ENCODE results near the gene ADAMTS7.
A peak's percentile ranks its signal among the peaks of the same experiment; 100 is the strongest.
"Not testable (repeated sequence)": the region's sequence is repeated elsewhere in the genome, so short reads cannot be mapped to it uniquely, and the experiment has no call there.

ADAMTS7 gene

DNA sequence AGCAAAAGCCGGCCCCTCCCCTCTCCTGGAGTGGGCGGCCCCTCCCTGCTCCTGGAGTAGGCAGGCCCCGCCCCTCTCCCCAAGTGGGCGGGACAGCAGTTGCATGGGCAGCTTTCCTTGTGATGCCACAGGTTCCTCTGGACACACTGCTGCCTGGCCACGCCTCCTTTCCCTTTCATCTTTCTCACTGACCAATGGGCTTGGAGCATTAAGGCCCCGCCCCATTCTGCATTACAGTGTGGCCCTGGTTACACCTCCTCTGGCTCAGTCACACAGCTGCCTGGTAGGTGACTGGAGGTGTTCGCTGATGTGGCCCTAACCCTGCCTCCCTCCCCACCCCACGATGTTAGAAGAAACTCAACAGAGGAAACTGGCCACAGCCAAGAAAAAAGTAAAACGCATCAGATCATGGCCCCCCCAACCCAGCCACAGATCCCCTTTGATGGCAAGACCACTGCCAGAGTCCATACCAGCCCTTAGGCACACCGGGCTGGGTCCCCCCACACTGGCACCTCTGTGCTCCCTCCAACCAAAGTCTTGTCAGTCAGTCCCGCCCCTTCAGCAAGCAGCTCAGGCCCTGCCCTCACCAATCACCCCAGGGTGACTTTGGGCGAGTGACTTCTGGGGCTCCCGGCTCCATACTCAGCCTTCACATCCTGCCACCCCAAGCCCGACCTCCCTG is 84.3 kb downstream of the ADAMTS7 start:
- no peak for DNase-seq (ENCODE audit: low read depth in 2 of 2)

DNA sequence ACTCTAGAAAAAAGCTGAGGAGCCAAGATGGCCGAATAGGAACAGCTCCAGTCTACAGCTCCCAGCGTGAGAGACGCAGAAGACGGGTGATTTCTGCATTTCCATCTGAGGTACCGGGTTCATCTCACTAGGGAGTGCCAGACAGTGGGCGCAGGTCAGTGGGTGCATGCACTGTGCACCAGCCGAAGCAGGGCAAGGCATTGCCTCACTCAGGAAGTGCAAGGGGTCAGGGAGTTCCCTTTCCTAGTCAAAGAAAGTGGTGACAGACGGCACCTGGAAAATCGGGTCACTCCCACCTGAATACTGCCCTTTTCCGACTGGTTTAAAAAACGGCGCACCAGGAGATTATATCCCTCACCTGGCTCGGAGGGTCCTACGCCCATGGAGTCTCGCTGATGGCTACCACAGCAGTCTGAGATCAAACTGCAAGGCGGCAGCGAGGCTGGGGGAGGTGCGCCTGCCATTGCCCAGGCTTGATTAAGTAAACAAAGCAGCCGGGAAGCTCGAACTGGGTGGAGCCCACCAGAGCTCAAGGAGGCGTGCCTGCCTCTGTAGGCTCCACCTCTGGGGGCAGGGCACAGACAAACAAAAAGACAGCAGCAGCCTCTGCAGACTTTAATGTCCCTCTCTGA is 91.3 kb downstream of the ADAMTS7 start:
- not testable (repeated sequence) for DNase-seq (ENCODE audit: low read depth in 2 of 2)

DNA sequence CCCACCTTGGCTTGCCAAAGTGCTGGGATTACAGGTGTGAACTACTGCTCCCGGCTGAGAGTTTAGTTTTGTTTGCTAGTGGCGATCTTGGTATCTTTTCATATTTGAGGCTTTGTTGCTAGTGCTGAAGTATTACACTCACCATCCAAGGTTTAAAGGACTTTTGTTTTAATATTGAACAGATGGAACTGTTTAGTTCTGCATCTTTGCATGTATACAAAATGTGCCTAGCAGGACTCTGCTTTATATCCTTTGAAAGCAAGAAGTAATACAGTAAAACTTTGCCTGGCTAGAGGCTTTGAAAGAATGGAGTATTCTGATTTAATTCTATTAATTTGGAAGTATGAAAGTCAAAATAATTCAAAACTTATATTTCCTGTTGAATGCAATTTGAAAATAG is 92.4 kb downstream of the ADAMTS7 start:
- DNase-seq (ENCODE audit: low read depth in 2 of 2): no peak

DNA sequence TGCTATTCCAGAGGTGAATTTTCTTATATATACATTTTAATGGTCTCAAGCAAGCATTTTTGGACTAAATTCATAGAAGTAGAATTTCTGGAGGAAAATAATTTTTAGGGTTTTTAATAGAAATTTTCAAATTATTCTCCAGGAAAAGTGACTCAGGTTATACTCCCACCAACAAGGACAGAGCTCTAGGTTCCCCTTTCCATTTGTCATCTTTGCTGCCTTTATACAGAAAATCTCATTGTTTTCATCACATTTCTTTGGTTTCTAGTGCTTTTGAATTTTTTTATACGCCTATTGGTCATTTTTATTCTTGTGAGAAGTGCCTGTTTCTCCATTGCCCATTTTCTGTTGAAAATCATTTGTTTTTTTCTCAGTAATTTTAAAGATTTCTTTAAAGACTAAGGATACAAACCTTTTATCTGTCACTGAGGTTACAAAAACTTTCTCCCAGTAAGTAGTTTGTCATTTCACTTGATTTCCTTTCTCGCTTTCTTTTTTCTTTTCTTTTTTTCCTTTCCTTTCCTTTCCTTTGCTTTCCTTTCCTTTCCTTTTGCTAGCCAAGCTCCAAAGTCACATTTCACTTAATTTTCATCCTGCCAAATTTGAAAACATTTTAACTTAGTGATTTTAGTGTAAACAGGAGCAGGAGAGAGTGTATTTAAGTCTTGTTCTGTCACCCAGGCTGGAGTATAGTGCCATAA is 93.2 kb downstream of the ADAMTS7 start:
- DNase-seq (ENCODE audit: low read depth in 2 of 2): no peak

DNA sequence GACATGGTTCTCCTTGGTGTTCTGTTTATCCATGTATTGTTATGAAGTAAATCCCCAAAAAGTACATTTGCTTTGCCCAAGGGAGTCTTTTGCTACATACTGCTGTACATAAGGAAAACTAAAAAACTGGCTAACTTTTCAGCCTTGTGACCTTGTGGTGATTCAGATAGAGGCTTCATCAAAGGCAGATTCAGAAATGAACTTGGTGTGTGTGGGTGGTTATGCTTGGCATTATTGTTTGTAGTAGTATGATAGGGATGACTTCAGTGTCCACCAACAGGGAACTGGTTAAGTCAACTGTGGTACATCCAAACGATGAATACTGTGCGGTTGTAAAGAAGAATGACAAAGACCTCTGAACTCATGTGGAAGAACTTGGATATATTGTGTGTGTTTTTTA is 94.6 kb downstream of the ADAMTS7 start:
- DNase-seq (ENCODE audit: low read depth in 2 of 2): no peak

DNA sequence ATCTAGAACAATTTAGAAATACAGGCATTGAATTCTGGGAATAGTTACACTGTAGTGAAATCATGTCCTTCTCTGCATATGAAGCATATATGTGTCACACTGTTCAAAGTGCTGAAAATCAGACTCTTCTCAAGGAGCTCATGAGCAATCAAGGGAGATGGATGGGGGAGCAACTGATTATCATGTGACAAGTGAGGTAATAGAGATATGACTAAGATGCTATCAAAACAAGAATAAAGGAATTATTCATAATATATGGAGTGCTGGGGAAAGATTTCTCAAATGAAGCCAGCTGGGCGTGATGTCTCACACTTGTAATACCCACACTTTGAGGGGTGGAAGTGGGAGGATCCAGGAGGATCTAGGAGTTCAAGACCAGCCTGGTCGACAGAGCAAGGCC is 95.3 kb downstream of the ADAMTS7 start:
- DNase-seq (ENCODE audit: low read depth in 2 of 2): no peak

DNA sequence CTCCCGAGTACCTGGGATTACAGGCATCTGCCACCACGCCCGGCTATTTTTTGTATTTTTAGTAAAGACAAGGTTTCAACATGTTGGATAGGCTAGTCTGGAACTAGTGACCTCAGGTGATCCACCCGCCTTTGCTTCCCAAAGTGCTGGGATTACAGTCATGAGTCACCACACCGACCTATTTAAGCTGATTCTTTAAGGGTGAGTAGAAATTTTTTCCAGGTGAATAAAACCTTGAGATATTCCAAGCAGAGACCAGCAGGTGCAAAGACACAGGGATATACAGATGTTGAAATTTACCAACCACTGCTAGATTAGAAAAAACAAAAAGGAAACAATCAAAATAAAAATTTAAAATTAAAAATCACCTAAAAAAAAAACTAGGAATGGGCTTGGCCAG is 95.8 kb downstream of the ADAMTS7 start:
- no peak for DNase-seq (ENCODE audit: low read depth in 2 of 2)

DNA sequence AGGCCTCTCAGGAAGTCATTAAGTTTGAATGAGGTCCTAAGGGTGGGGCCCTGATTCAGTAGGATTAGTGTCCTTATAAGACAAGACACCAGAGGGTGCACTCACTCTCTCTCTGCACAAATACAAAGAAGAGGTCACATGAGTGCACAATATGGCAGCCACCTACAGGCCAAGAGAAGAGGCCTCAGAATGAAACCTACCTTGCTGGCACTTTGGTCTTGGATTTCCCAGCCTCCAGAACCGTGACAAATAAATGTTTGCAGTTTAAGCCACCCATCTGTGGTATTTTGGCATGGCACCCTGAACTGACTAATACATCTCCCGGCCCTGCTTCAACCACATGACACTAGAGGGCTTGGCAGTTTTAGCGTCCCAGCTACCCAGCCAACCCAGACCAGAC is 96.4 kb downstream of the ADAMTS7 start:
- DNase-seq (ENCODE audit: low read depth in 2 of 2): no peak

DNA sequence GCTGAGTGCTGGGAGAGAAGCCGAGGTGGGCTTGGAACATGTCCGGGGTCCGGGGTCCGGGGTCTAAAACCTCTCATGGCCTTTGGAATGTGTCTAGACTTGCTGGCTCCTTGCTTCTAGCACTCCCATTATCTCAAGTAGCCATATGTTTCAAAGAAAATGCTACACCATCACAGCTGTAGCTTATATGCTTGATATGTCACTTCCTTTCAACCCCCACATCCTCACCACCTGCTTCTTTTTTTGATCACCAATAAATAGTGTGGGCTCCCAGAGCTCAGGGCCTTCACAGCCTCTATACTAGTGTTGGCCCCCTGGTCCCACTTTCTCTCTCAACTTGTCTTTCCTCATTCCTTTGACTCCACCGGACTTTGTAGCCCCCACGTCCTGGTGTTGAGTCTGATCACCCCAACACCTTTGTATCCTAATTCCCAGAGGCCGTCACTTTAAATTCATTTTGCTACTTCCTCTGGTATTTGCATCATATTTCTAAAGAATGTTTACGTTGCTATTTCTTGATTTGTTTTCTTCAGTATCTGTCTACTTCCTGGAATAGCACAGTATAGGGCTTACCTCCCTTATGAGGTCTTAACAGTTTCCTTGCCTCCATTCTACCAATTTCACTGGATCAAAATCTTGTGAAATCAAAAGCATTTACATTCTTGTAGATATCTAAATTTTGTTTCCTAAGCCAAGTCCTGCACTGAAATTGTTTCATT is 98.3 kb downstream of the ADAMTS7 start:
- DNase-seq (ENCODE audit: low read depth in 2 of 2): no peak

DNA sequence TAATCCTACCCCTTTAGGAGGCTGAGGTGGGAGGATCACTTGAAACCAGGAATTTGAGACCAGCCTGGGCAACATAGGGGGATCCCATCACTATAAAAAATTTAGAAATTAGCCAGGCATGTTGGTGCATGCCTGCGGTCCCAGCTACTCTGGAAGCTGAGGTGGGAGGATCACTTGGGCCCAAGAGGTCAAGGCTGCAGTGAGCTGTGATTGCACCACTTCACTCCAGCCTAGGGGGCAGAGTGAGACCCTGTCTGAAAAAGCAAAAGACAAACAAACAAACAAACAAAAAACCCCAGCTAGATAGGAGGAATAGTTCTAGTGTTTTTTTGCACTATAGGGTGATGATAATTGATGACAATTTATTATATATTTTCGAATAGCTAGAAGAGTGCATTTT is 99.6 kb downstream of the ADAMTS7 start:
- no peak for DNase-seq (ENCODE audit: low read depth in 2 of 2)

DNA sequence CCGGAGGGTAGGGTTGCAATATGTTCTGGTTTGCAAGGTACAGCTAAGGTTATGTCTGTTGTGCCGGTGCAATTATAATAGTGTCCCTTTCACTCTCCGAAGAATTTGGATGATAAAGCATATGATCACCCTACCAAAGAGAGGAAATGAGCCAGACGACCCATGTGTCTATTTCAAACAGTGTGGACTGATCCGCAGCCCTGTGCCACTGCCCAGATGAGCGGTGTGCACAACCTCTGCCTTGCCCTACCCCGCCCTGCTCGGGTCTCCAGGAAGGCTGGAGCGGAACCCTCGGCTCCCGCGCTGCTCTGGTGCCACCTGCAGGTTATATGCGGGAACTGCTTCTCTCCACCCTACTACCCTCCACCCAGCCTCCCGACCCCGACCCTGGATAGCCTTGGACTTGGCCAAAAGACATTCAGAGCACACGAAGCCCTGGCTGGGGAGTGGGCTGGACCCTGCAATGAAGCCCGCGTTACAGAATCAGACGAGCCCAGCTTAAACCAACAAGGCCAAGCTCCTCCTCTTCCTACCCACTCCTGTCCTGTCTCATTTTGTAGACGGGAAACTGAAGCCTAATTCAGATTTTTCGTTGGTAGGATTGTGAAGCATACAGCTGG is 101.9 kb downstream of the ADAMTS7 start:
- DNase-seq (ENCODE audit: low read depth in 2 of 2): peak; percentile 24 to 31

Data from stimulated activated CD8-positive, alpha-beta memory T cell treated with anti-CD3 and anti-CD28 coated beads, Interleukin-7, amount 100 ng/mL, for 4 hours (primary cell).